WTC11 (cell line): ENCODE data around the gene ASF1A. TPM values are rescaled to one million over a fixed set of nuclear protein-coding genes. Genes with fewer than 3 reads are reported as not detected.

Source experiments
- ATAC-seq: fragments of 200-7000 bp; cut with Tn5 transposase; 2 replicates; pipeline ENCODE4 v1.10.0; 2021; ENCODE audit warnings: mild to moderate bottlenecking, moderate library complexity
- Bru-seq: library from RNA; stranded (reverse); fragments of 400-500 nt; gene quantifications from one replicate; lab custom pipeline; 2021; lab: Mats Ljungman, UMichigan
- CTCF ChIA-PET: fragments of 300-600 bp; sonication (Branson Sonifier 250); formaldehyde crosslinking; loops from one replicate; lab custom pipeline; 2021; ENCODE audit warnings: antibody characterized with exemption; lab: Charles Lee
- POLR2A ChIA-PET: fragments of 350-600 bp; sonication (Branson Sonifier 250); formaldehyde crosslinking; loops from one replicate; lab custom pipeline; 2021; ENCODE audit warnings: antibody characterized with exemption; lab: Charles Lee
- DNase-seq: peaks from one replicate; pipeline ENCODE4 v3.0.0; 2021; ENCODE audit warnings: low spot score
- H3K27ac Mint-ChIP-seq: 2 replicates; pipeline ENCODE4 v1.8.0; 2021; ENCODE audit warnings: mixed read lengths
- H3K27me3 Mint-ChIP-seq: 2 replicates; pipeline ENCODE4 v1.8.0; 2021; ENCODE audit warnings: low read depth, mild to moderate bottlenecking, moderate library complexity, mixed read lengths
- H3K36me3 Mint-ChIP-seq: 2 replicates; pipeline ENCODE4 v1.8.0; 2021; ENCODE audit warnings: mixed read lengths
- H3K4me1 Mint-ChIP-seq: 2 replicates; pipeline ENCODE4 v1.8.0; 2022; ENCODE audit warnings: mixed read lengths
- H3K4me3 Mint-ChIP-seq: 2 replicates; pipeline ENCODE4 v1.8.0; 2021; ENCODE audit warnings: mild to moderate bottlenecking, moderate library complexity, mixed read lengths
- H3K9me3 Mint-ChIP-seq: 2 replicates; pipeline ENCODE4 v1.8.0; 2021; ENCODE audit warnings: mixed read lengths
- FOXJ3 ChIP-seq: sonication (generic); formaldehyde crosslinking; IDR thresholded peaks from 2 replicates; pipeline ENCODE4 v1.9.0; 2021; ENCODE audit warnings: missing genetic modification reagents, mild to moderate bottlenecking, borderline replicate concordance
- FOXK1 ChIP-seq: sonication (generic); formaldehyde crosslinking; IDR thresholded peaks from 2 replicates; pipeline ENCODE4 v1.8.0; 2022; ENCODE audit warnings: mild to moderate bottlenecking, moderate library complexity, missing genetic modification reagents
- MXD4 ChIP-seq: fragments of 250-450 bp; sonication (Bioruptor Pico); IDR thresholded peaks from 2 replicates; pipeline ENCODE4 v1.8.0; 2021; ENCODE audit warnings: mild to moderate bottlenecking, moderate library complexity, borderline replicate concordance
- NFYB ChIP-seq: sonication (generic); formaldehyde crosslinking; conservative IDR thresholded peaks from 2 replicates; pipeline ENCODE4 v1.8.0; 2022; ENCODE audit warnings: low read depth, missing genetic modification reagents
- SMAD3 ChIP-seq: sonication (generic); formaldehyde crosslinking; IDR thresholded peaks from 2 replicates; pipeline ENCODE4 v1.8.0; 2022; ENCODE audit warnings: missing genetic modification reagents, mild to moderate bottlenecking, borderline replicate concordance
- SOX15 ChIP-seq: fragments of 250-450 bp; sonication (Bioruptor Pico); IDR thresholded peaks from 2 replicates; pipeline ENCODE4 v1.9.0; 2021; ENCODE audit warnings: mild to moderate bottlenecking
- SP1 ChIP-seq: sonication (generic); formaldehyde crosslinking; conservative IDR thresholded peaks from 2 replicates; pipeline ENCODE4 v1.8.1; 2022; ENCODE audit warnings: missing genetic modification reagents
- TEAD1 ChIP-seq: sonication (generic); formaldehyde crosslinking; IDR thresholded peaks from 2 replicates; pipeline ENCODE4 v1.8.0; 2022; ENCODE audit warnings: mild to moderate bottlenecking, missing genetic modification reagents
- ZNF232 ChIP-seq: sonication (generic); formaldehyde crosslinking; IDR thresholded peaks from 2 replicates; pipeline ENCODE4 v1.8.0; 2022; ENCODE audit warnings: mild to moderate bottlenecking, missing genetic modification reagents
- ZNF423 ChIP-seq: fragments of 250-450 bp; sonication (Bioruptor Pico); IDR thresholded peaks from 2 replicates; pipeline ENCODE4 v2.1.2; 2022; ENCODE audit warnings: mild to moderate bottlenecking, moderate library complexity
- long read RNA-seq, 3 experiments: library from RNA in 1 of 3; library from capped mRNA in 1 of 3; library from polyadenylated mRNA in 1 of 3; unstranded in 2 of 3; stranded (forward) in 1 of 3; transcript quantifications; one replicate each; pipeline ENCODE4 v2.0.0, GENCODE V29; 2021
- total RNA-seq: library from RNA; stranded (reverse); gene quantifications from 3 replicates; pipeline ENCODE4 v1.2.3, GENCODE V29; 2021
- TF ChIP-seq, protein P1 (sequence below): sonication (generic); formaldehyde crosslinking; IDR thresholded peaks from 2 replicates; pipeline ENCODE4 v1.8.0; 2022; ENCODE audit warnings: mild to moderate bottlenecking, missing genetic modification reagents
- TF ChIP-seq, protein P2 (sequence below): sonication (generic); formaldehyde crosslinking; IDR thresholded peaks from 2 replicates; pipeline ENCODE4 v1.8.1; 2023; ENCODE audit warnings: mild to moderate bottlenecking, moderate library complexity, missing genetic modification reagents
- TF ChIP-seq, protein P3 (sequence below): sonication (generic); formaldehyde crosslinking; IDR thresholded peaks from 2 replicates; pipeline ENCODE4 v1.8.0; 2022; ENCODE audit warnings: missing genetic modification reagents
- TF ChIP-seq, protein P4 (sequence below): sonication (generic); formaldehyde crosslinking; IDR thresholded peaks from 2 replicates; pipeline ENCODE4 v1.8.1; 2022; ENCODE audit warnings: mild to moderate bottlenecking, moderate library complexity, missing genetic modification reagents
- TF ChIP-seq, protein P5 (sequence below): sonication (generic); formaldehyde crosslinking; IDR thresholded peaks from 2 replicates; pipeline ENCODE4 v1.8.1; 2023; ENCODE audit warnings: mild to moderate bottlenecking, missing genetic modification reagents, moderate library complexity
- TF ChIP-seq, protein P6 (sequence below): sonication (generic); formaldehyde crosslinking; IDR thresholded peaks from 2 replicates; pipeline ENCODE4 v1.8.0; 2023; ENCODE audit warnings: missing genetic modification reagents, mild to moderate bottlenecking, borderline replicate concordance

ASF1A gene
- total RNA-seq (30.9 to 36.7 TPM (median 32.0 TPM) in 3 replicates), Bru-seq, nascent RNA (percentile 96 among the genes with signal in this experiment)
- long read RNA-seq, experiment 1, transcript ASF1A-201 (4 exons, 2,362 nt), result major isoform, 181 of 187 reads
- long read RNA-seq, experiment 1, partial matches to known transcripts, result 3 of 187 reads
- long read RNA-seq, experiment 1, other reads (novel, unspliced or antisense), result 3 of 187 reads
- long read RNA-seq, experiment 2, transcript ASF1A-201 (4 exons, 2,362 nt), result major isoform, 55 of 64 reads
- long read RNA-seq, experiment 2, partial matches to known transcripts, result 3 of 64 reads
- long read RNA-seq, experiment 2, other reads (novel, unspliced or antisense), result 6 of 64 reads
- long read RNA-seq, experiment 3, transcript ASF1A-201 (4 exons, 2,362 nt), result major isoform, 172 of 173 reads
- long read RNA-seq, experiment 3, partial matches to known transcripts, result 0 of 173 reads
- long read RNA-seq, experiment 3, other reads (novel, unspliced or antisense), result 1 of 173 reads

DNA sequence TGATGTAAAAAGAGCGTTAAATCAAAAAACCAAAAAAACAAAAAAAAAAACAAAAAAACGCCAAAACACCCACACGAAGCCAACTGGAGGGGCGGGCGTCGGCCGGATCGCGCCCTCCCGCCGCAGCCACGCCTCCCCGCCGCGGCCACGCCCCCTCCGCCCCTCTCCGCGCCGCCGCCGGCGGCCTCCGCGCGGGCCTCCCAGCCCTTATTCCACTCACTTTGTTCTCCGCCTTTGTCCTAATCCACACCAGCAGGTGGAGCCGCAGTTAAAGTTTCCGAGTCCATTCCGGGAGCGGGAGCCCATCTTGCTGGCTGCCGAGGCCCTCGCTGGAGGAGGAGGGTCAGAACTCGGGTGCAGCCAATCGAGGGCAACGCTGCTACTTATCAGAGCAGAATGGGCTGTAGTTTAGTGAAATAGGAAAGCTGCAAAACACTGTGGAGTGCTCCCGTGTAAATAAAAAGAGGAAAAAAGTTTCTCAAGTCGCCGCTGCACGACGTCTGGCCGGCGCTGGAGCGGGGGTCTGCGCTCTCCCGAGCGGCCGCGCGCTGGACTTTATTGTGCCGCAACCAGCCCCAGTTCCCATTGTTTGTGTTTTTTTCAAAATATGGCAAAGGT lies at the start of gene ASF1A:
TSS of gene ASF1A (plus strand) at position 346 of the 618 bp plus-strand sequence. CDS start at position 608, 262 bp downstream.
- Mint-ChIP-seq H3K27ac (peak within 1 kb of the TSS; percentile 98), H3K36me3 (peaks cover 10% of the 10 kb centered on the region), H3K9me3 (no peaks in the 10 kb centered on the region), H3K4me3 (peak within 1 kb of the TSS; percentile 88), H3K27me3 (no peaks in the 10 kb centered on the region), H3K4me1 (peaks cover 42% of the 10 kb centered on the region)
- POLR2A ChIA-PET, result interaction anchor here (1.0 to 3.2 kb wide), 3 partner anchors 11 to 130 kb away, joined by 3 to 20 read pairs (median 4); no protein-coding TSS in a partner anchor
- TF ChIP-seq MXD4 (no peak), FOXK1 (CRISPR knock-in tag) (peak; percentile 40; the same call in 1 of the 2 replicates), NFYB (CRISPR knock-in tag) (0 out of 2 replicates have a peak, but pooled peaks have one; percentile 8), TEAD1 (no peak), SMAD3 (CRISPR knock-in tag) (peak; percentile 63; the same call in 1 of the 2 replicates), ZNF232 (CRISPR knock-in tag) (no peak), FOXJ3 (CRISPR knock-in tag) (no peak), SP1 (CRISPR knock-in tag) (peak; percentile 93)
- TF ChIP-seq, protein P1, sequence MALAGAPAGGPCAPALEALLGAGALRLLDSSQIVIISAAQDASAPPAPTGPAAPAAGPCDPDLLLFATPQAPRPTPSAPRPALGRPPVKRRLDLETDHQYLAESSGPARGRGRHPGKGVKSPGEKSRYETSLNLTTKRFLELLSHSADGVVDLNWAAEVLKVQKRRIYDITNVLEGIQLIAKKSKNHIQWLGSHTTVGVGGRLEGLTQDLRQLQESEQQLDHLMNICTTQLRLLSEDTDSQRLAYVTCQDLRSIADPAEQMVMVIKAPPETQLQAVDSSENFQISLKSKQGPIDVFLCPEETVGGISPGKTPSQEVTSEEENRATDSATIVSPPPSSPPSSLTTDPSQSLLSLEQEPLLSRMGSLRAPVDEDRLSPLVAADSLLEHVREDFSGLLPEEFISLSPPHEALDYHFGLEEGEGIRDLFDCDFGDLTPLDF (CRISPR knock-in tag), result 0 out of 2 replicates have a peak, but pooled peaks have one; percentile 35
- TF ChIP-seq, protein P2, sequence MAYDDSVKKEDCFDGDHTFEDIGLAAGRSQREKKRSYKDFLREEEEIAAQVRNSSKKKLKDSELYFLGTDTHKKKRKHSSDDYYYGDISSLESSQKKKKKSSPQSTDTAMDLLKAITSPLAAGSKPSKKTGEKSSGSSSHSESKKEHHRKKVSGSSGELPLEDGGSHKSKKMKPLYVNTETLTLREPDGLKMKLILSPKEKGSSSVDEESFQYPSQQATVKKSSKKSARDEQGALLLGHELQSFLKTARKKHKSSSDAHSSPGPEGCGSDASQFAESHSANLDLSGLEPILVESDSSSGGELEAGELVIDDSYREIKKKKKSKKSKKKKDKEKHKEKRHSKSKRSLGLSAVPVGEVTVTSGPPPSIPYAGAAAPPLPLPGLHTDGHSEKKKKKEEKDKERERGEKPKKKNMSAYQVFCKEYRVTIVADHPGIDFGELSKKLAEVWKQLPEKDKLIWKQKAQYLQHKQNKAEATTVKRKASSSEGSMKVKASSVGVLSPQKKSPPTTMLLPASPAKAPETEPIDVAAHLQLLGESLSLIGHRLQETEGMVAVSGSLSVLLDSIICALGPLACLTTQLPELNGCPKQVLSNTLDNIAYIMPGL, result peak; percentile 8; the same call in 1 of the 2 replicates
- TF ChIP-seq, protein P3, sequence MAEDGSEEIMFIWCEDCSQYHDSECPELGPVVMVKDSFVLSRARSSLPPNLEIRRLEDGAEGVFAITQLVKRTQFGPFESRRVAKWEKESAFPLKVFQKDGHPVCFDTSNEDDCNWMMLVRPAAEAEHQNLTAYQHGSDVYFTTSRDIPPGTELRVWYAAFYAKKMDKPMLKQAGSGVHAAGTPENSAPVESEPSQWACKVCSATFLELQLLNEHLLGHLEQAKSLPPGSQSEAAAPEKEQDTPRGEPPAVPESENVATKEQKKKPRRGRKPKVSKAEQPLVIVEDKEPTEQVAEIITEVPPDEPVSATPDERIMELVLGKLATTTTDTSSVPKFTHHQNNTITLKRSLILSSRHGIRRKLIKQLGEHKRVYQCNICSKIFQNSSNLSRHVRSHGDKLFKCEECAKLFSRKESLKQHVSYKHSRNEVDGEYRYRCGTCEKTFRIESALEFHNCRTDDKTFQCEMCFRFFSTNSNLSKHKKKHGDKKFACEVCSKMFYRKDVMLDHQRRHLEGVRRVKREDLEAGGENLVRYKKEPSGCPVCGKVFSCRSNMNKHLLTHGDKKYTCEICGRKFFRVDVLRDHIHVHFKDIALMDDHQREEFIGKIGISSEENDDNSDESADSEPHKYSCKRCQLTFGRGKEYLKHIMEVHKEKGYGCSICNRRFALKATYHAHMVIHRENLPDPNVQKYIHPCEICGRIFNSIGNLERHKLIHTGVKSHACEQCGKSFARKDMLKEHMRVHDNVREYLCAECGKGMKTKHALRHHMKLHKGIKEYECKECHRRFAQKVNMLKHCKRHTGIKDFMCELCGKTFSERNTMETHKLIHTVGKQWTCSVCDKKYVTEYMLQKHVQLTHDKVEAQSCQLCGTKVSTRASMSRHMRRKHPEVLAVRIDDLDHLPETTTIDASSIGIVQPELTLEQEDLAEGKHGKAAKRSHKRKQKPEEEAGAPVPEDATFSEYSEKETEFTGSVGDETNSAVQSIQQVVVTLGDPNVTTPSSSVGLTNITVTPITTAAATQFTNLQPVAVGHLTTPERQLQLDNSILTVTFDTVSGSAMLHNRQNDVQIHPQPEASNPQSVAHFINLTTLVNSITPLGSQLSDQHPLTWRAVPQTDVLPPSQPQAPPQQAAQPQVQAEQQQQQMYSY, result peak; percentile 76
- TF ChIP-seq, protein P4, sequence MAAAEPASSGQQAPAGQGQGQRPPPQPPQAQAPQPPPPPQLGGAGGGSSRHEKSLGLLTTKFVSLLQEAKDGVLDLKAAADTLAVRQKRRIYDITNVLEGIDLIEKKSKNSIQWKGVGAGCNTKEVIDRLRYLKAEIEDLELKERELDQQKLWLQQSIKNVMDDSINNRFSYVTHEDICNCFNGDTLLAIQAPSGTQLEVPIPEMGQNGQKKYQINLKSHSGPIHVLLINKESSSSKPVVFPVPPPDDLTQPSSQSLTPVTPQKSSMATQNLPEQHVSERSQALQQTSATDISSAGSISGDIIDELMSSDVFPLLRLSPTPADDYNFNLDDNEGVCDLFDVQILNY (CRISPR knock-in tag), result 0 out of 2 replicates have a peak, but pooled peaks have one; percentile 29
- peak; percentile 84 for ATAC-seq
- DNase-seq, result peak; percentile 94
- CTCF ChIA-PET, result interaction anchor here (0.6 to 2.7 kb wide), 5 partner anchors 11 to 217 kb away, joined by 3 to 12 read pairs (median 6); no protein-coding TSS in a partner anchor

DNA sequence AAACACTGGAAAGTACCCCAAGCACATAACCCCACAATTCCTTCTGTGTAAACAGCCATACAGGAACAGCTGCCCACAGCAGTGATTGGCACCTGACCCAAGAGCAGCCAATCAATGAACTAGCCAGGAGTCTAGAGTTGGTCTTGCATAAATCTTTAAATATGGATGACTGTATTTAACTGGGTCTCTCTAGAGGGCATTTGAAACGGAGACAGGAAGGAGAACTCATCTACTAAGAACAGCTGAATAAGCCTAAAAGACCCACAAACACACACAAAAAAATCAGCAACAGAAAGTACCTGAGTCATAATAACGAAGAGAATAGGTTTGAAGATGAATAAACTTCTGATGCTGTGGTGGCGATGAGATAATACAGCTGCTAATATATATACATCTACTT lies 49.0 kb upstream of the ASF1A start:
- no peak for ATAC-seq
- TF ChIP-seq, protein P5, sequence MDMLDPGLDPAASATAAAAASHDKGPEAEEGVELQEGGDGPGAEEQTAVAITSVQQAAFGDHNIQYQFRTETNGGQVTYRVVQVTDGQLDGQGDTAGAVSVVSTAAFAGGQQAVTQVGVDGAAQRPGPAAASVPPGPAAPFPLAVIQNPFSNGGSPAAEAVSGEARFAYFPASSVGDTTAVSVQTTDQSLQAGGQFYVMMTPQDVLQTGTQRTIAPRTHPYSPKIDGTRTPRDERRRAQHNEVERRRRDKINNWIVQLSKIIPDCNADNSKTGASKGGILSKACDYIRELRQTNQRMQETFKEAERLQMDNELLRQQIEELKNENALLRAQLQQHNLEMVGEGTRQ, result no peak
- TF ChIP-seq NFYB (CRISPR knock-in tag) (no peak), SOX15 (CRISPR knock-in tag) (no peak), ZNF423 (CRISPR knock-in tag) (no peak)
- TF ChIP-seq, protein P6, sequence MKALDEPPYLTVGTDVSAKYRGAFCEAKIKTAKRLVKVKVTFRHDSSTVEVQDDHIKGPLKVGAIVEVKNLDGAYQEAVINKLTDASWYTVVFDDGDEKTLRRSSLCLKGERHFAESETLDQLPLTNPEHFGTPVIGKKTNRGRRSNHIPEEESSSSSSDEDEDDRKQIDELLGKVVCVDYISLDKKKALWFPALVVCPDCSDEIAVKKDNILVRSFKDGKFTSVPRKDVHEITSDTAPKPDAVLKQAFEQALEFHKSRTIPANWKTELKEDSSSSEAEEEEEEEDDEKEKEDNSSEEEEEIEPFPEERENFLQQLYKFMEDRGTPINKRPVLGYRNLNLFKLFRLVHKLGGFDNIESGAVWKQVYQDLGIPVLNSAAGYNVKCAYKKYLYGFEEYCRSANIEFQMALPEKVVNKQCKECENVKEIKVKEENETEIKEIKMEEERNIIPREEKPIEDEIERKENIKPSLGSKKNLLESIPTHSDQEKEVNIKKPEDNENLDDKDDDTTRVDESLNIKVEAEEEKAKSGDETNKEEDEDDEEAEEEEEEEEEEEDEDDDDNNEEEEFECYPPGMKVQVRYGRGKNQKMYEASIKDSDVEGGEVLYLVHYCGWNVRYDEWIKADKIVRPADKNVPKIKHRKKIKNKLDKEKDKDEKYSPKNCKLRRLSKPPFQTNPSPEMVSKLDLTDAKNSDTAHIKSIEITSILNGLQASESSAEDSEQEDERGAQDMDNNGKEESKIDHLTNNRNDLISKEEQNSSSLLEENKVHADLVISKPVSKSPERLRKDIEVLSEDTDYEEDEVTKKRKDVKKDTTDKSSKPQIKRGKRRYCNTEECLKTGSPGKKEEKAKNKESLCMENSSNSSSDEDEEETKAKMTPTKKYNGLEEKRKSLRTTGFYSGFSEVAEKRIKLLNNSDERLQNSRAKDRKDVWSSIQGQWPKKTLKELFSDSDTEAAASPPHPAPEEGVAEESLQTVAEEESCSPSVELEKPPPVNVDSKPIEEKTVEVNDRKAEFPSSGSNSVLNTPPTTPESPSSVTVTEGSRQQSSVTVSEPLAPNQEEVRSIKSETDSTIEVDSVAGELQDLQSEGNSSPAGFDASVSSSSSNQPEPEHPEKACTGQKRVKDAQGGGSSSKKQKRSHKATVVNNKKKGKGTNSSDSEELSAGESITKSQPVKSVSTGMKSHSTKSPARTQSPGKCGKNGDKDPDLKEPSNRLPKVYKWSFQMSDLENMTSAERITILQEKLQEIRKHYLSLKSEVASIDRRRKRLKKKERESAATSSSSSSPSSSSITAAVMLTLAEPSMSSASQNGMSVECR (CRISPR knock-in tag), result no peak
- H3K4me1 Mint-ChIP-seq, result no peaks in the 10 kb centered on the region
- no peak for DNase-seq
- ChIA-PET POLR2A (no interaction called here), CTCF (interaction anchor here (1.5 kb wide), 1 partner anchor 284 kb away, joined by 3 read pairs; no protein-coding TSS in a partner anchor)
- H3K27ac Mint-ChIP-seq, result no peak overlapping the region
- H3K36me3 Mint-ChIP-seq, result peaks cover 5% of the 10 kb centered on the region
- peaks cover under 1% of the 10 kb centered on the region for H3K9me3 Mint-ChIP-seq
- no peaks in the 10 kb centered on the region for H3K27me3 Mint-ChIP-seq
- H3K4me3 Mint-ChIP-seq, result no peak overlapping the region
